ENCODE results near the gene CORO2A. TPM values are rescaled to one million over a fixed set of nuclear protein-coding genes. Genes with fewer than 3 reads are reported as not detected.

Gene CORO2A
- total RNA-seq, 1 donor from 2014 or later: 17.4 TPM

DNA sequence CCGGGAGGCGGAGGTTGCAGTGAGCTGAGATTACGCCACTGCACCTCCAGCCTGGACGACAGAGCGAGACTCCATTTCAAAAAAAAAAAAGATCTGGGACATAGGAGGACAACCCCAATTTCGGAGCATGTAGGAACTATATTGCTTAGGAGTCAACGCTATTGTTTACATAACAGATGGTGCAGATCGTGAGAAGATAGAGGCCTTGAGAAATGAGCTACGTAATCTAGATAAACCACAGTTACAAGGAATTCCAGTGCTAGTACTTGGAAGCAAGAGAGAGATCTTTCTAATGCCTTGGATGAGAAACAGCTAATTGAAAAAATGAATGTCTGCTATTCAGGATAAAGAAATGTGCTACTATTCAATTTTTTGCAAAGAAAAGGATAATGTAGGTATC lies 42.7 kb upstream of the CORO2A start:
- no peak overlapping the region for H3K4me3 ChIP-seq
- TF ChIP-seq, protein P1, sequence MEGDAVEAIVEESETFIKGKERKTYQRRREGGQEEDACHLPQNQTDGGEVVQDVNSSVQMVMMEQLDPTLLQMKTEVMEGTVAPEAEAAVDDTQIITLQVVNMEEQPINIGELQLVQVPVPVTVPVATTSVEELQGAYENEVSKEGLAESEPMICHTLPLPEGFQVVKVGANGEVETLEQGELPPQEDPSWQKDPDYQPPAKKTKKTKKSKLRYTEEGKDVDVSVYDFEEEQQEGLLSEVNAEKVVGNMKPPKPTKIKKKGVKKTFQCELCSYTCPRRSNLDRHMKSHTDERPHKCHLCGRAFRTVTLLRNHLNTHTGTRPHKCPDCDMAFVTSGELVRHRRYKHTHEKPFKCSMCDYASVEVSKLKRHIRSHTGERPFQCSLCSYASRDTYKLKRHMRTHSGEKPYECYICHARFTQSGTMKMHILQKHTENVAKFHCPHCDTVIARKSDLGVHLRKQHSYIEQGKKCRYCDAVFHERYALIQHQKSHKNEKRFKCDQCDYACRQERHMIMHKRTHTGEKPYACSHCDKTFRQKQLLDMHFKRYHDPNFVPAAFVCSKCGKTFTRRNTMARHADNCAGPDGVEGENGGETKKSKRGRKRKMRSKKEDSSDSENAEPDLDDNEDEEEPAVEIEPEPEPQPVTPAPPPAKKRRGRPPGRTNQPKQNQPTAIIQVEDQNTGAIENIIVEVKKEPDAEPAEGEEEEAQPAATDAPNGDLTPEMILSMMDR (IDR thresholded peaks at IDR 0.05): no peak
- TF ChIP-seq POLR2AphosphoS5 (IDR thresholded peaks at IDR 0.05; ENCODE audit: insufficient read depth in 1 of 2, low read depth in 1 of 2) (no peak), POLR2A (IDR thresholded peaks at IDR 0.05) (no peak)
- H3K27me3 ChIP-seq: no peaks in the 10 kb centered on the region
- H3K9me3 ChIP-seq: no peaks in the 10 kb centered on the region
- H3K36me3 ChIP-seq: peaks cover 0 to 17% of the 10 kb centered on the region in 2 donors
- H3K4me1 ChIP-seq: no peaks in the 10 kb centered on the region
- DNase-seq (ENCODE audit: extremely low spot score in 2 of 2): no peak
- intact Hi-C loops (cut with DNase I): no loop called here
- H3K27ac ChIP-seq: no peak overlapping the region

DNA sequence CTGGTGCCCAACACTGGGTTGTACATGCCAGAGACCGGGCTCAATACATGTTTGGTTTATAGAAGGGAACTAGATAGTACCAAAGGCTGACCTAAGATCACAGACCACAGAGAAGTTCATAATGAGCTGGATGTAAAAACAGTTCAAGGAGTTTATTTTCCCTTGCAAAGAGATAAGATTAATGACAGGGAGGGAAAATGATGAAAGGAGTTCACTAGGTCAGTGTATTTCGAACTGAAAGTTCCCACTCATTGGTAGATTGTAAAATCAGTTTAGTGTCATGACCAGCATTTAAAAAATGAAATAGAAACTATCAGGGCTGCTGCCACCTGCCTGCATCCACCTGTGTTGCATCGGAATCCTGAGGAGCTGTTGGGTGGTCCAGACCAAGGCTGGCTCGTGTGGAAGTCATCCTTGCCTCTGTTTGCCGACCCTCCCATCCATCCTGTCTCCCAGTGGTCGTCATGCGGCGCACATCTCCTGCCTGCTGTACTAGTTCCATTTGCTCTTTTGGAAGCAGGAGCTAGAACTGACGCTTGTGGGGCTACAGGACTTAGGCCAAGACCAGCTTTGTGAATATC lies 41.9 kb upstream of the CORO2A start:
- no peak for DNase-seq (ENCODE audit: extremely low spot score in 2 of 2)
- intact Hi-C loops (cut with DNase I): no loop called here
- no peaks in the 10 kb centered on the region for H3K27me3 ChIP-seq
- H3K36me3 ChIP-seq: peaks cover 0 to 25% of the 10 kb centered on the region in 2 donors
- H3K9me3 ChIP-seq: no peaks in the 10 kb centered on the region
- TF ChIP-seq, protein P1 (IDR thresholded peaks at IDR 0.05): no peak
- TF ChIP-seq POLR2AphosphoS5 (IDR thresholded peaks at IDR 0.05; ENCODE audit: insufficient read depth in 1 of 2, low read depth in 1 of 2): no peak
- no peak for TF ChIP-seq POLR2A (IDR thresholded peaks at IDR 0.05)
- no peak overlapping the region for H3K4me3 ChIP-seq
- H3K27ac ChIP-seq: no peak overlapping the region
- no peaks in the 10 kb centered on the region for H3K4me1 ChIP-seq

DNA sequence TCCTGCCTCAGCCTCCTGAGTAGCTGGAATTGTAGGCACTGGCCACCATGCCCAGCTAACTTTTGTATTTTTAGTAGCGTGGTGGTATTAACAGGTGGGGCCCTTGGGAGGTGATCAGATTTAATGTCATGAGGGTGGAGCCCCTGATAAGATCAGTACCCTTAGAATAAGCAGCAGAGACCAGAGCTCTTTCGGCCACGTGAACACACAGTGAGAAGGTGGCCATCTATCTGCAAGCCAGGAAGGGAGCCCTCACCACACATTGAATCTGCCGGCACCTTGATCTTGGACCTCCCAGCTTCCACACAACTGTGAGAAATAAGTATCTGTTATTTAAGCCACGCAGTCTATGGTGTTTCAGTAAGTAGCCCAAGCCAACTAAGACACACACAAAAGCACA lies 40.5 kb upstream of the CORO2A start:
- intact Hi-C loops (cut with DNase I): no loop called here
- TF ChIP-seq POLR2A (IDR thresholded peaks at IDR 0.05) (no peak), POLR2AphosphoS5 (IDR thresholded peaks at IDR 0.05; ENCODE audit: insufficient read depth in 1 of 2, low read depth in 1 of 2) (no peak)
- TF ChIP-seq, protein P1 (IDR thresholded peaks at IDR 0.05): no peak
- Histone ChIP-seq H3K27me3 (no peaks in the 10 kb centered on the region), H3K4me1 (no peaks in the 10 kb centered on the region), H3K36me3 (peaks cover 0 to 37% of the 10 kb centered on the region in 2 donors), H3K9me3 (no peaks in the 10 kb centered on the region), H3K27ac (no peak overlapping the region), H3K4me3 (no peak overlapping the region)
- DNase-seq (ENCODE audit: extremely low spot score in 2 of 2): no peak

DNA sequence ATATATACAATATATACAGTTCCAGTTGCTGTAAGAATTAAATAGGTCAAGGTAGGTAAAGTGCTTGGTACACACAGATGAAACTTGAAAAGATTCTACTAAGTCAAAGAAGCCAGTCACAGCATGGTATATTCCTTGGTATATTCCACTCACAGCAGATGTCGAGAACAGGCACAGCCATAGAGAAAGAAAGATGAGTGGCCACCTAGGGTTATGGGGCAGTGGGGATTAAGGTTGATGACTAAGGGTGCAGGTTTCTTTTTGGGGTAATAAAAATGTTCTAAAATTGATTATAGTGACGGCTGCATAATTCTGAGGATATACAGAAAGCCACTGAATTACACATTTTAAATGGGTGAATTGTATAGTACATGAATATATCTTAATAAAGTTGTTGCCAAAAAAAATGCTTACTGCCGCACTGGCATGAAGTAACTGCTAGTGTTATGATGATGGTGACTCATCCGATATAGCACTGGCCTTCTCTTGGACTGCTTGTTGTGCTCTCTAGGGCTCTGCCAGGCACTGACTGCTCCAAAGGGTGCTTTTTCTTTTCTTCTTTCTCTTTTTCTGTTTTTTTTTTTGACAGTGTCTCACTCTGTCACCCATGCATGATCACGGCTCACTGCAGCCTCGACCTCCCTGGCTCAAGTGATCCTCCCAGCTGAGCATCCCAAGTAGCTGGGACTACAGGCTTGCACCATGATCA lies 39.5 kb upstream of the CORO2A start:
- no peak for TF ChIP-seq POLR2A (IDR thresholded peaks at IDR 0.05)
- TF ChIP-seq, protein P1 (IDR thresholded peaks at IDR 0.05): no peak
- TF ChIP-seq POLR2AphosphoS5 (IDR thresholded peaks at IDR 0.05; ENCODE audit: insufficient read depth in 1 of 2, low read depth in 1 of 2): no peak
- Histone ChIP-seq H3K27me3 (no peaks in the 10 kb centered on the region), H3K4me3 (no peak overlapping the region), H3K36me3 (peaks cover 0 to 43% of the 10 kb centered on the region in 2 donors), H3K27ac (no peak overlapping the region), H3K4me1 (no peaks in the 10 kb centered on the region), H3K9me3 (no peaks in the 10 kb centered on the region)
- no peak for DNase-seq (ENCODE audit: extremely low spot score in 2 of 2)
- intact Hi-C loops (cut with DNase I): no loop called here

DNA sequence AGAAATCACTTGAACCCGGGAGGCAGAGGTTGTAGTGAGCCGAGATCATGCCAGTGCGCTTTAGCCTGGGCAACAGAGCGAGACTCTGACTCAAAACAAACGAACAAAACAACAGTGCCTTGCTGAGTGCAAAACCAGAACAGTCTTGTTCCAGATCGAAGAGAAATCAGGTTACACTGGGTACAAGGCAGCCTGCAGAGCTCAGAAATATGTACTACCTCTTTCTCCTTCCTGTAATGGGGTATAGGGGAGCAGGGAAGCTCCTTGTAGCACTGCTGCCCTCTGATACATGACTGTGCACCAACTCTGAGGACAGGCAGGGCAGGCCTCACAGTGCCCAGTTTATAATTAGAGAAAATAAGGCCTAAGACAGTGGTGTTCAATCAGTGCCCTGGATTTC lies 38.4 kb upstream of the CORO2A start:
- TF ChIP-seq POLR2A (IDR thresholded peaks at IDR 0.05): no peak
- no peak for TF ChIP-seq POLR2AphosphoS5 (IDR thresholded peaks at IDR 0.05; ENCODE audit: insufficient read depth in 1 of 2, low read depth in 1 of 2)
- TF ChIP-seq, protein P1 (IDR thresholded peaks at IDR 0.05): no peak
- intact Hi-C loops (cut with DNase I): no loop called here
- H3K36me3 ChIP-seq: peaks cover 0 to 48% of the 10 kb centered on the region in 2 donors
- H3K4me1 ChIP-seq: no peaks in the 10 kb centered on the region
- no peaks in the 10 kb centered on the region for H3K27me3 ChIP-seq
- no peak overlapping the region for H3K27ac ChIP-seq
- H3K4me3 ChIP-seq: no peak overlapping the region
- H3K9me3 ChIP-seq: no peaks in the 10 kb centered on the region
- DNase-seq (ENCODE audit: extremely low spot score in 2 of 2): no peak

Measured in vagina (tissue), 2 donors.